Measurements from ENCODE around the gene ZCCHC10. TPM values are rescaled to one million over a fixed set of nuclear protein-coding genes. Genes with fewer than 3 reads are reported as not detected.

Gene ZCCHC10
- total and polyA plus RNA-seq, 2 donors (not counting 3 experiments of a cell fraction or from before 2014, with no cell fraction given), result 25.9 to 32.1 TPM

DNA sequence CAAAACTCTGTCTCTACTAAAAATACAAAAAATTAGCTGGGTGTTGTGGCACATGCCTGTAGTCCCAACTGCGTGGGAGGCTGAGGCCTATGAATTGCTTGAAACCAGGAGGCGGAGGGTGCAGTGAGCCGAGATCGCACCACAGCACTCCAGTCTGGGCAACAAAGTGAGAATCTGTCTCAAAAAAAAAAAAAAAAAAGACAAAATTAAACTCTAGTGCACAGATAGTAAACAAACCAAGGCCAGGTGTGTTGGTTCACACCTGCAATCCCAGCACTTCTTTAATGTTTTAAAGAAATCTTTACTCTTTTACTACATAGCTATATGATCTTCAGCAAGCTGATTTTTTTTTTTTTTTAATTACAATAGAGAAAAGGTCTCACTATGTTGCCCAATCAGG lies 8.4 kb downstream of the ZCCHC10 start:
- no TSS peak for BruUV-seq (replicated peaks)

More for the DNA sequence above, 8.4 kb downstream of the ZCCHC10 start:
- Histone ChIP-seq H3K9me1 (replicated peaks; ENCODE audit: control insufficient read depth, extremely low read depth, insufficient read depth, low read length) (no peaks in the 10 kb centered on the region), H3K27me3 (ENCODE audit: control insufficient read depth in 2 of 2, insufficient read depth in 2 of 2, low read length in 2 of 2) (no peaks in the 10 kb centered on the region), H3K4me2 (ENCODE audit: insufficient read depth, low read length) (no peak overlapping the region), H3K4me1 (ENCODE audit: control insufficient read depth, extremely low read depth, insufficient read depth, low read length) (no peaks in the 10 kb centered on the region), H3K27ac (ENCODE audit: insufficient read depth, low read depth, low read length) (no peak overlapping the region), H2AFZ (ENCODE audit: low read depth, low read length) (no peak overlapping the region), H3K9me3 (replicated peaks; ENCODE audit: control insufficient read depth, insufficient read depth, low read length) (no peaks in the 10 kb centered on the region), H3K36me3 (ENCODE audit: control insufficient read depth in 2 of 2, extremely low read depth in 1 of 2, insufficient read depth in 2 of 2, low read length in 2 of 2) (peaks cover 2 to 3% of the 10 kb centered on the region in 2 experiments), H3K9ac (replicated peaks; ENCODE audit: extremely low read depth, insufficient read depth, low read length) (no peak overlapping the region), H3K79me2 (ENCODE audit: control insufficient read depth, insufficient read depth, low read length) (peaks cover 19% of the 10 kb centered on the region), H3K4me3 (replicated peaks in 1 of 3; ENCODE audit: insufficient read depth in 1 of 3, low read depth in 1 of 3, low read length in 3 of 3) (no peak overlapping the region), H4K20me1 (replicated peaks; ENCODE audit: control insufficient read depth, extremely low read depth, insufficient read depth, low read length) (no peaks in the 10 kb centered on the region)
- ChIA-PET CTCF (no interaction called here), POLR2A (no interaction called here)
- TF ChIP-seq JUN (IDR thresholded peaks at IDR 0.05; ENCODE audit: borderline replicate concordance, insufficient read depth, insufficient read length, low read depth) (no peak), GATA2 (IDR thresholded peaks at IDR 0.05; ENCODE audit: insufficient read depth, insufficient read length, low read depth, low read length) (no peak), POLR2A (IDR thresholded peaks at IDR 0.05; ENCODE audit: low read depth, low read length) (no peak), MYC (IDR thresholded peaks at IDR 0.05; ENCODE audit: low read depth, low read length) (no peak), FOS (IDR thresholded peaks at IDR 0.05; ENCODE audit: borderline replicate concordance, insufficient read depth, low read length) (no peak), CTCF (IDR thresholded peaks at IDR 0.05; ENCODE audit: extremely low read depth in 1 of 2, insufficient read depth in 1 of 2, low read depth in 1 of 2, low read length in 2 of 2) (no peak), POLR2AphosphoS5 (IDR thresholded peaks at IDR 0.05; ENCODE audit: insufficient read depth, low read depth, low read length) (no peak), MAX (IDR thresholded peaks at IDR 0.05; ENCODE audit: insufficient read depth, insufficient read length) (no peak), EZH2 (IDR thresholded peaks at IDR 0.05; ENCODE audit: borderline replicate concordance, low read depth, low read length, severe bottlenecking) (no peak)
- intact Hi-C loops (cut with micrococcal nuclease), result no loop called here
- no peak for DNase-seq (ENCODE audit: low read depth, low spot score)
- no peak for FAIRE-seq
- dilution Hi-C loops (cut with MboI; ENCODE audit: extremely low pct_ligation_motif_present, low sequenced_read_pairs), result no loop called here

Data from endothelial cell of umbilical vein (primary cell).